AG08396 (cell line): Measurements from ENCODE around the gene MPRIP.
"Not testable (repeated sequence)": the region's sequence is repeated elsewhere in the genome, so short reads cannot be mapped to it uniquely, and the experiment has no call there.

Experiments
- DNase-seq: peaks from one replicate; pipeline ENCODE4 v3.0.0; 2012; ENCODE audit warnings: low spot score, mixed read lengths

Gene MPRIP

GRCh38 chr17:17186551-17187505, 144.6 kb downstream of the MPRIP start:
- no peak for DNase-seq

- DNase-seq, result no peak
Observed at GRCh38 chr17:17188586-17188985, 146.3 kb downstream of the MPRIP start.

GRCh38 chr17:17189559-17189958, 147.3 kb downstream of the MPRIP start:
- no peak for DNase-seq

DNA sequence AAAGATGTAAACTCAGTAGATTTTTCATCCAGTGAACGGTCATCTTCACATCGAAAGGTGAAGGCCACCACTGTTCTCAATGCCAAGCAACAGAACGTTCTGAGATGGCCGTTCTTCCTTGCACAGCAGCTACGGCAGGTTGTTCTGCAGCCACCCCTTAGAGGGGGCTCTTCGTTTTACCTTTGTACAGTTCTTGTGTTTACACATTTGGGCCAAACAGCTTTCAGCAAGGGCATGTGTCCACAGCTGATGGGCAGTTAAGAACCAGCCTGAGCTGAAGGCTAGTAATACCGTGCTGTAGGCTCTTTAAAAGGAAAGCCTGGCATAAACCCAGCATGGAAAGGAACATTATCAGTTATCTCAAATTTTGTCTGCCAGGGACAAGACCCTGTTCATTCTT, 147.9 kb downstream of the MPRIP start:
- no peak for DNase-seq

GRCh38 chr17:17191346-17191792, 149.1 kb downstream of the MPRIP start:
- peak; percentile 84 for DNase-seq

GRCh38 chr17:17191961-17192381, 149.7 kb downstream of the MPRIP start:
- DNase-seq, result no peak

DNA sequence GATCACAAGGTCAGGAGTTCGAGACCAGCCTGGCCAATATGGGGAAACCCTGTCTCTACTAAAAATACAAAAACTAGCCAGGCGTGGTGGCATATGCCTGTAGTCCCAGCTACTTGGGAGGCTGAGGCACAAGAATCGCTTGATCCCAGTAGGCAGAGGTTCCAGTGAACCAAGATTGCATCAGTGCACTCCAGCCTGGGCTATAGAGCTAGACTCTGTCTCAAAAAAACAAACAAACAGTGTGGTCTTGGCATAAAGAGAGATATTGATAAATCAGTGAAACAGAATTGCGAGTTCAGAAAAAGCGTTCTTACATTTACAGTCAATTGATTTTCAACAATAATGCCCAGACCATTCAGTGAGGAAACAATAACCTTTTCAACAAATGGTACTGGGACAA, 153.2 kb downstream of the MPRIP start:
- not testable (repeated sequence) for DNase-seq

DNA sequence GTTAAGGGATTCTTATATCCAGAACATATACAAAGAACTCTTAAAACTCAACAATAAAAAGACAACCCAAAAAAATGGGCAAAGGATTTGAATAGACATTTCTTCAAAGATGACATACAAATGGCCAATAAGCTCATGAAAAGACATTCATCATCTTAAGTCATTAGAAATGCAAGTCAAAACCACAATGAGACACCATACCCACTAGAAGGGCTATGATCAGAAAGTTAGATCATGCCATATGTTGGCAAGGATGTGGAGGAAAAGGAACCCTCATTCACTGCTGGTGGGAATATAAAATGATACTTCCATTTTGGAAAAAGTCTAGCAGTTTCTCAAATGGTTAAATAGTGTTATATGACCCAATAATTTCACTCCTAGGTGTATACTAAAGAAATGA, 154.5 kb downstream of the MPRIP start:
- DNase-seq, result no peak

- no peak for DNase-seq
Observed at GRCh38 chr17:17198281-17198680, 156.0 kb downstream of the MPRIP start.

GRCh38 chr17:17200311-17200710, 158.1 kb downstream of the MPRIP start:
- DNase-seq, result no peak

DNA sequence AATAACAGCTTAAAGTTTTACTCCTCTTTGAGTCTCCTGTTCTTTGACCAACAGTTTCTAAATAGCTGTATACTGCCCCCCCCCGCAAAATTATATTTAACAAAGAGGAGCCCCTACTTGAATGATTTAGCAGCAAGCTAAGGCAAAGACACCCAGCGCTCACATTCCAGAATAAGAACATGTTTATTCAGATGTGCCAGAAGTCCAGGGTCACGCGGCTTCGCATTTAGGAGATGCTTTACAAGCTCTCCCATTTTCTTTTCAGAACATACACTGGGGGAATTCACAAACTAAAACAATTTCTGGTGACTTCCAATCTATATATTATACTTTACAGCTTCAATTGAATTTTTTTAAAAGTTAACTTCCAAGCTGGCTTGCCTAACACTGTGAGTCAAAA, 158.6 kb downstream of the MPRIP start:
- DNase-seq, result no peak

DNA sequence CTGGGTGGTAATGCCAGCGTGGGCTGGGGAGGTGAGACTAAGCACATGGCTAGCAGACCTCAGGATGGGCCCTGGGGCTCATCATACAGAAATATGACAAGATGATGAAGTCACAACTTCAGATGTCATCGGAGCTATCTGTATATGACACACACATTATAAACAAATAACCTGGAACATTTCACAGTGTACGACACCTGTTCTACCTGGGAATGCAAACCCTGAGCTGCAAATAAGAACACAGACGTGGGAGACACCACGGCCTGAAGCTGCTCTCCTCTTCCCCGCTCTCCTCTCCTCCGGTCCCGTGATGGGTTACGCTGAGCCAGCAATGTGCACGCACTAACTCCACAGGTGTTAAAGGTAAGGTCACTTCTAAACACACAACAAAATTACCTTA, 159.0 kb downstream of the MPRIP start:
- DNase-seq, result no peak

DNA sequence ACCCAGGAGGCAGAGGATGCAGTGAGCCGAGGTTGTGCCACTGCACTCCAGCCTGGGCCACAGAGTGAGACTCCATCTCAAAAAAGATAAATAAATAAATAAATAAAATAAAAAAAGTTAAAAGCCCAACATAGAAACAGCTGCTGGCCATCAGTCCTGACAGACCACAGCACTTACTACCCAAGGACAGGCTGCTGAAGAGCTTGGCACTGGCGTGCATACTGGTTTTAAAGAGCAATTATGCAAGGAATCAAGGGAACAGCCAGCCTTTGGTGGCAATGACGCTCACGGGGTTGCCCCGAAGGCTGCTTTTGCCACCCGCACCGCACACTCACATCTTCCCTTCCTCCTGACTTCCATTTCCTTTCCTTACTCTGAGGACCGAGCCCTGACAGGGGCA, 159.7 kb downstream of the MPRIP start:
- DNase-seq, result no peak

DNA sequence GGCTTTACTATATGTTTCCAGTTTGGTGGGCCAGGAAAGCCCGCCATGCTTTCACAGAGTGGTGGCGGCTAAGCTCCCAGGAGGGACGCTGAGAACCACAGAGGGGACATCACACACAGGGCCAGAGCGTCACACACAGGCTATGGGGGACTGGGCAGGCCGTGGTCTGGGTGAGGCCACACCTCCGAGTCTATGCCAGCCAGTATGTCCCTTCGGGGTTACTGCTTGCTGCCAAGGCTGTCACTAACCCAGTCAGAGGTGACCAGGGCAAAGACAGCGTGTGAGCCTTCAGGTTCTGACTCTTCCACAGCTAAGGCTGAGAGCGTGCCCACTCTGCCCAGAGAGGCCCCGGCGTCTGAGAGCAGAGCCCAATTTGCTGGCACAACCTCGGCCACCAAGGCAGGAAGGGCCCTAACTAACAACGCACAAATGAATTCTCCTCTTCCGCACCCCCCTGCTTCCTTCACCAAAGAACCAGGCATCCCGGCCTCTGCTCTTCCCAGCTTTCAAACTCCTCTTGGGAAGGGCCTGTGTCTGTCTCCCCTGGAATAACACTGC, 161.0 kb downstream of the MPRIP start:
- no peak for DNase-seq

GRCh38 chr17:17204041-17204591, 161.9 kb downstream of the MPRIP start:
- no peak for DNase-seq

DNA sequence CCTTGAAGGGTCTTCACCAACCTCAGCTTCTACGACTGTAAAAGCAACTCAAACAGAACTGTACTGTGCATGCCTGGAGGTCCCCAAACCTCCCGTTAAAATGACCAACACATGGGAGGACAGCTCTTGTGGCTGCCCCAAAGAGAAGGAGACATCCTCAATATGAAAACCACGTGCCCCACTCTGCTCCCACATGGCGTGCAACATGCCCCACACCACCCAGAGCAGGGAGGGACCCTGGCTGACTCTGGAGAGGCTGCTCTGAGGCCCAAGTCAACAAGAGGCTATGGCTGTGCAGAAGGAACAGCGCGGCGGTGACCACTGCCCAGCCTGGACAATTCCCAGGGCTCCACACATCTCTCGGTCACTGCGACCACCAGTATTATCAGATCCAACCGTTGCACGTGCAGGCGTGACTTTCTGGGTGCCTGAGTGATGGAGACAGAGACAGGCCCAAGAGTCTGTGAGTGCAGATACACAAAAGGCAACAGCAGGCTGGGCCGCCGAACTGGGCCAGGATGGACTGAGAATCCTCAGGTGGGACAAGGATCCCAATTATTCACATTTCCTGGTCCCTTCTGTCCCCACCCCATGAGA, 162.5 kb downstream of the MPRIP start:
- no peak for DNase-seq

GRCh38 chr17:17205368-17206123, 163.3 kb downstream of the MPRIP start:
- DNase-seq, result peak; percentile 79

DNA sequence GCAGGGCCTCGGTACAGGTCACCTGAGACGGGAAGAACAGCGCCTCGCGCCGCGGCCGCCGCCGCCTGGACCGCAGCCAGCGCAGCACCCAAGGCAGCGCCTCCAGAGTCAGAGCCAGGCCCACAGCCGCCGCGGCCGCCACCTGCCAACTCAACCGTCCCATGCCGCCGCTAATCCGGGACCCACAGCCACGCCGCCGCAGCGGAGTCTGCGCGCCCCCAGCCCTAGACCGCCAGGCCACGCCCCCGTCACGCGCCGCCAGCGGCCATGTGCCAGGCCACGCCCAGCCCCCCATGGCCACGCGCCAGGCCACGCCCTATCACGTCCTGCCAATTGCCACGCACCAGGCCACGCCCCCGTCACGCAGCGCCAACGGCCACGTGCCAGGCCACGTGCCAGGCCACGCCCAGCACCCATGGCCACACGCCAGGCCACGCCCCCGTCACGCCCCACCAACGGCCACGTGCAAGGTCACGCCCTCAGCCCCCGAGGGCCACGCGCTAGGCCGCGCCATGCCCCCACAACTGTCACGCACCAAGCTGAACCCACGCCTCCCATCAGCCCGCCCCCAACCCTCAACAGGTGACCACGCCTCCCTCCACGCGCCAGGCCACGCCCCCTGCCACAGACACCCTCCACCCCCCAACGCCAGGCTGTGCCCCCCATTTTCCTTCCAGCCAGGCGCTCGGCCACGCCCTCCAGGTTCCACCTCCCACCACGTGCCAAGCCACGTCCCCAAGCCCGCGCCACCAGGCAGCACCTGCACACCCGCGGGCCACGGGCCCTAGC, 164.1 kb downstream of the MPRIP start, which contains the start of gene PLD6:
TSS of gene PLD6 (minus strand) at position 210 of the 789 bp plus-strand sequence. CDS start at position 163, 47 bp downstream.
- peak; percentile 90 for DNase-seq

DNA sequence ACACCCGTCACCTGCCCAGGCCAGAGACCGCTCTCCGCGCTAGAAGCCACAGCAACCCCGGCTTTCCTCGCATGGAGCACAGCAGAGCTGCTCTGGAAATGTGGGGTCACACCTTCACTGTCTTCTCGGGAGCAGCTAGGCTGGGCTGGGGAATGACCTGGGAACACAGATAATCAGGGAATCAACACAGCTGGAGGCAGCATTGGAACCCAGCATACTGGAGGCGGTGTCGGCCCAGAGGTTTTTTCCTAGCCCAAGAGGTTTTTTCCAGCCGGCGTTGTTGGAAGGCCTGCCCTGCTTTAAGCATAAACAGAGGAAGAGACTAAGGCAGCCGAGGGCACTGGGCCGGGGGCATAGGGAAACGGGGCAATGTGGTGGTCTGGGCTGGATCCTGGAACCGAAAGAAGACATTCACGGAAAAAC, 164.7 kb downstream of the MPRIP start:
- peak; percentile 48 for DNase-seq

DNA sequence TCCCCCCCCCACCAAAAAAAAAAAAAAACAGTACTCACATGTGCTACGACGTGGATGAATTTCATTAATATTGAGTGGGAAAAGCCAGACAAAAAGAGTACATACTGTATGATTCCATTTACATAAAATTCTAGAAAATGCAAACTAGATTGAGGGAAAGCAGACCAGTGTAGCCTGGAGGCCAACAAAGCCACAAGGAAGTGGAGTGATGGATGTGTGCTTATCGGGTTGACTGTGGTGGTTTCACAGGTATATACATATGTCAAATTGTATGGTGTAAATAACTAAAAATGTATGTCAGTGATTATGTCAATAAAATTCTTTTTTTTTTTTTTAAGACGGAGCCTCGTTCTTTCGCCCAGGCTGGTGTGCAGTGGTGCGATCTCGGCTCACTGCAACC, 165.7 kb downstream of the MPRIP start:
- DNase-seq, result no peak

DNA sequence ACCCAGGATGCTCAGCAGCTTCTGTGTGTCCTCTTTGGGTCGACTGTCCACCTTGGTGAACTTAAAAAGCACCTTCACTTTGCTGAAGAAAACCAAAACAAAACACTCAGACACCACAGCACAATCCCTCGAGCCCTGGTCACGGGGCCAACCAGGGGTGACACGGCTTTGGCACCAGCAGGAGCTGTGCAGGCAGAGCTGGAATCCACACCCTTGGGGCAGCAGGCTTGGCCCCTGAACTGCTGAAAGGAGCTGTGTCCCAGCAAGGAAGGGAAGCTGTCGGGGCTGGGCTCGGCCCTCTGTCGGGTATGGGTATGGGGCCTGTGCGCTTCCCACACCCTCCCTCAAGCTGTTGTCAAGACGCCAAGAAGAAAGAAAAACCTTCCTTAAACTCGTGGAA, 171.5 kb downstream of the MPRIP start:
- DNase-seq, result no peak
